ENCODE results near the gene GDPD5.

Gene GDPD5

DNA sequence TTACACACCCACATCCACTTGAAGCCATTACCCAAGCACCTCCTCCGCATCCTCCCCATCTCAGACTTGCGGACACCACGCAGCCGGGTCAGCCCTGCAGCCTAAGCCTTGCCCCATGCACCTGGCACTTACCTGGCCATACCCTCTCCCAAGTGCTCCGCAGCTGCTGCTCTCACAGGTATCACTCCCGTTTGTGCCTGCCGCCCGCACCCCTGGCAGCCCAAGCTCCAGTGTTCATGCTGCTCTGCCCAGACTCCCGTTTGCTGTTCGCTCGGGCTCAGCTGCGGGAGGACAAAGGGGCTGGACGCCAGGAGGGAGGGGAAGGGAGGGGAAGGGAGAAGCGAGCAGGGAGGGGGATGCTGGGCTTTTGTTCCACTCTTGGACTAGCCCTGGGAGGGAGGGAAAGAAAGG lies 92.8 kb downstream of the GDPD5 start, which contains the start of gene KLHL35:
Gene KLHL35, minus strand, starts transcription at position 293 of the 411 bp plus-strand sequence. CDS start 2,574 bp downstream, outside the sequence.
- TF ChIP-seq ISL1 (CRISPR knock-in tag; IDR thresholded peaks at IDR 0.05) = no peak
- TF ChIP-seq, protein P1, sequence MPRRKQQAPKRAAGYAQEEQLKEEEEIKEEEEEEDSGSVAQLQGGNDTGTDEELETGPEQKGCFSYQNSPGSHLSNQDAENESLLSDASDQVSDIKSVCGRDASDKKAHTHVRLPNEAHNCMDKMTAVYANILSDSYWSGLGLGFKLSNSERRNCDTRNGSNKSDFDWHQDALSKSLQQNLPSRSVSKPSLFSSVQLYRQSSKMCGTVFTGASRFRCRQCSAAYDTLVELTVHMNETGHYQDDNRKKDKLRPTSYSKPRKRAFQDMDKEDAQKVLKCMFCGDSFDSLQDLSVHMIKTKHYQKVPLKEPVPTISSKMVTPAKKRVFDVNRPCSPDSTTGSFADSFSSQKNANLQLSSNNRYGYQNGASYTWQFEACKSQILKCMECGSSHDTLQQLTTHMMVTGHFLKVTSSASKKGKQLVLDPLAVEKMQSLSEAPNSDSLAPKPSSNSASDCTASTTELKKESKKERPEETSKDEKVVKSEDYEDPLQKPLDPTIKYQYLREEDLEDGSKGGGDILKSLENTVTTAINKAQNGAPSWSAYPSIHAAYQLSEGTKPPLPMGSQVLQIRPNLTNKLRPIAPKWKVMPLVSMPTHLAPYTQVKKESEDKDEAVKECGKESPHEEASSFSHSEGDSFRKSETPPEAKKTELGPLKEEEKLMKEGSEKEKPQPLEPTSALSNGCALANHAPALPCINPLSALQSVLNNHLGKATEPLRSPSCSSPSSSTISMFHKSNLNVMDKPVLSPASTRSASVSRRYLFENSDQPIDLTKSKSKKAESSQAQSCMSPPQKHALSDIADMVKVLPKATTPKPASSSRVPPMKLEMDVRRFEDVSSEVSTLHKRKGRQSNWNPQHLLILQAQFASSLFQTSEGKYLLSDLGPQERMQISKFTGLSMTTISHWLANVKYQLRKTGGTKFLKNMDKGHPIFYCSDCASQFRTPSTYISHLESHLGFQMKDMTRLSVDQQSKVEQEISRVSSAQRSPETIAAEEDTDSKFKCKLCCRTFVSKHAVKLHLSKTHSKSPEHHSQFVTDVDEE (CRISPR knock-in tag; IDR thresholded peaks at IDR 0.05) = no peak
- TF ChIP-seq ZFP3 (CRISPR knock-in tag; IDR thresholded peaks at IDR 0.05) = no peak
- no peak for TF ChIP-seq TCF4 (CRISPR knock-in tag; IDR thresholded peaks at IDR 0.05; ENCODE audit: borderline replicate concordance)
- TF ChIP-seq OSR1 (CRISPR knock-in tag; IDR thresholded peaks at IDR 0.05) = no peak
- TF ChIP-seq ZNF70 (CRISPR knock-in tag; IDR thresholded peaks at IDR 0.05) = no peak
- no peak for TF ChIP-seq ESRRG (CRISPR knock-in tag; IDR thresholded peaks at IDR 0.05)
- TF ChIP-seq PPARA (CRISPR knock-in tag; IDR thresholded peaks at IDR 0.05; ENCODE audit: borderline replicate concordance) = no peak
- TF ChIP-seq BACH2 (CRISPR knock-in tag; IDR thresholded peaks at IDR 0.05; ENCODE audit: borderline replicate concordance) = no peak
- TF ChIP-seq, protein P2, sequence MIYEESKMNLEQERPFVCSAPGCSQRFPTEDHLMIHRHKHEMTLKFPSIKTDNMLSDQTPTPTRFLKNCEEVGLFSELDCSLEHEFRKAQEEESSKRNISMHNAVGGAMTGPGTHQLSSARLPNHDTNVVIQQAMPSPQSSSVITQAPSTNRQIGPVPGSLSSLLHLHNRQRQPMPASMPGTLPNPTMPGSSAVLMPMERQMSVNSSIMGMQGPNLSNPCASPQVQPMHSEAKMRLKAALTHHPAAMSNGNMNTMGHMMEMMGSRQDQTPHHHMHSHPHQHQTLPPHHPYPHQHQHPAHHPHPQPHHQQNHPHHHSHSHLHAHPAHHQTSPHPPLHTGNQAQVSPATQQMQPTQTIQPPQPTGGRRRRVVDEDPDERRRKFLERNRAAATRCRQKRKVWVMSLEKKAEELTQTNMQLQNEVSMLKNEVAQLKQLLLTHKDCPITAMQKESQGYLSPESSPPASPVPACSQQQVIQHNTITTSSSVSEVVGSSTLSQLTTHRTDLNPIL (CRISPR knock-in tag; IDR thresholded peaks at IDR 0.05; ENCODE audit: low read depth) = no peak
- no peak for TF ChIP-seq TOX (CRISPR knock-in tag; IDR thresholded peaks at IDR 0.05; ENCODE audit: borderline replicate concordance)
- no peak for TF ChIP-seq CSDC2 (CRISPR knock-in tag; IDR thresholded peaks at IDR 0.05)
- no peak for TF ChIP-seq ZNF8 (CRISPR knock-in tag; IDR thresholded peaks at IDR 0.05)
- no peak for TF ChIP-seq RARB (CRISPR knock-in tag; IDR thresholded peaks at IDR 0.05)
- TF ChIP-seq, protein P3, sequence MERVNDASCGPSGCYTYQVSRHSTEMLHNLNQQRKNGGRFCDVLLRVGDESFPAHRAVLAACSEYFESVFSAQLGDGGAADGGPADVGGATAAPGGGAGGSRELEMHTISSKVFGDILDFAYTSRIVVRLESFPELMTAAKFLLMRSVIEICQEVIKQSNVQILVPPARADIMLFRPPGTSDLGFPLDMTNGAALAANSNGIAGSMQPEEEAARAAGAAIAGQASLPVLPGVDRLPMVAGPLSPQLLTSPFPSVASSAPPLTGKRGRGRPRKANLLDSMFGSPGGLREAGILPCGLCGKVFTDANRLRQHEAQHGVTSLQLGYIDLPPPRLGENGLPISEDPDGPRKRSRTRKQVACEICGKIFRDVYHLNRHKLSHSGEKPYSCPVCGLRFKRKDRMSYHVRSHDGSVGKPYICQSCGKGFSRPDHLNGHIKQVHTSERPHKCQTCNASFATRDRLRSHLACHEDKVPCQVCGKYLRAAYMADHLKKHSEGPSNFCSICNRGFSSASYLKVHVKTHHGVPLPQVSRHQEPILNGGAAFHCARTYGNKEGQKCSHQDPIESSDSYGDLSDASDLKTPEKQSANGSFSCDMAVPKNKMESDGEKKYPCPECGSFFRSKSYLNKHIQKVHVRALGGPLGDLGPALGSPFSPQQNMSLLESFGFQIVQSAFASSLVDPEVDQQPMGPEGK (CRISPR knock-in tag; IDR thresholded peaks at IDR 0.05; ENCODE audit: borderline replicate concordance) = no peak
- TF ChIP-seq, protein P4, sequence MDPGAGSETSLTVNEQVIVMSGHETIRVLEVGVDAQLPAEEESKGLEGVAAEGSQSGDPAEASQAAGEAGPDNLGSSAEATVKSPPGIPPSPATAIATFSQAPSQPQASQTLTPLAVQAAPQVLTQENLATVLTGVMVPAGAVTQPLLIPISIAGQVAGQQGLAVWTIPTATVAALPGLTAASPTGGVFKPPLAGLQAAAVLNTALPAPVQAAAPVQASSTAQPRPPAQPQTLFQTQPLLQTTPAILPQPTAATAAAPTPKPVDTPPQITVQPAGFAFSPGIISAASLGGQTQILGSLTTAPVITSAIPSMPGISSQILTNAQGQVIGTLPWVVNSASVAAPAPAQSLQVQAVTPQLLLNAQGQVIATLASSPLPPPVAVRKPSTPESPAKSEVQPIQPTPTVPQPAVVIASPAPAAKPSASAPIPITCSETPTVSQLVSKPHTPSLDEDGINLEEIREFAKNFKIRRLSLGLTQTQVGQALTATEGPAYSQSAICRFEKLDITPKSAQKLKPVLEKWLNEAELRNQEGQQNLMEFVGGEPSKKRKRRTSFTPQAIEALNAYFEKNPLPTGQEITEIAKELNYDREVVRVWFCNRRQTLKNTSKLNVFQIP (CRISPR knock-in tag; IDR thresholded peaks at IDR 0.05; ENCODE audit: borderline replicate concordance, low read depth) = no peak
- no peak for TF ChIP-seq SNAI2 (CRISPR knock-in tag; IDR thresholded peaks at IDR 0.05)
- TF ChIP-seq ZC3H10 (CRISPR knock-in tag; IDR thresholded peaks at IDR 0.05) = no peak
- TF ChIP-seq GLIS3 (CRISPR knock-in tag; IDR thresholded peaks at IDR 0.05) = no peak
- no peak for TF ChIP-seq ZFP30 (CRISPR knock-in tag; IDR thresholded peaks at IDR 0.05)
- no peak for ATAC-seq

DNA sequence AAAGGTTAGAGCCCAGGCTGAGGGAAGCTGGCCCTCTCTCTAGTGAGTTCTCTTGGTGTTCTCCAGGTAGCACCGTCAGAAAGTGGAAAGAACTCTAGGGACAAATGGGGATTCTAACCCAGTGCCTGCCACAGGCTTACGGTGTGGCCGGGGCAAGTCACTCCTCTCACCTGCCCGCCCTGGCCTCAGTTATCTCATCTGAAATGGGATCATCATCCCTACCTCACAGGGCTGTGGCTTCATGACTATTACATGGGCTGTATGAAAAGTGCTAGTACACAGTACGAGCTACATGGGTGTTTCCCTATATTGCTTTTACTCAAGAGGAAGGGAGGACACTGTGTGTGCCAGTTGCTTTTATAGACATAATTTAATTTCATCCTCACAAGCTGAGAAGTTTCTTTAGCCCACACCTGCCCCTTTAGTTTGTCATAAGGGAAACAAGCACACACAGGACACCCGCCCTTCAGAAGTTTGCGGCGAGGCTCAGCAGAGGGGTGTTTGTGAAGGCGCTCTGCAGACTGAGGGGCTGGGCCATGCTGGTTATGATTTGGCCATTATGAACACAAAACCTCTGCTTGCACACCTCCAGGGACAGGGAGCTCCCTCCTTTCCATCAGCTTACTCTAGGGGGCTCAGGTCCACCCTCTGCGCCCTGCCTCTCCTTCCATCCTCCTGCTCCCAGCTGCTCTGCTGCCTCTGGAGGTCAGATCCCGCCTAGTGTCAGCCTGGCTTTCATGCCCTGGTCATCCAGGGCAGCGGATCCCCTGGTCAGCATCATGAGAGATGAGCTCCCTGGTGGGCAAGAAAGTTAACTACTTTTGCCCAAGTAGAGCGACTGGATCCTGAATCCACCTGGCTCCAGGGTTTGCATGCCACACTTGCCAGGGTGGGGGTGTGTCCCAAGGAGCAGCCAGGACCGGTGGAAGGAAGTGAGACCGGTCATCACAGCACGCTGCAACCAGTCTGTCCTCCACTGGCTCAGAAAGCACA lies 93.9 kb downstream of the GDPD5 start:
- TF ChIP-seq SNAI2 (CRISPR knock-in tag; IDR thresholded peaks at IDR 0.05) (no peak), BACH2 (CRISPR knock-in tag; IDR thresholded peaks at IDR 0.05; ENCODE audit: borderline replicate concordance) (no peak), ZC3H10 (CRISPR knock-in tag; IDR thresholded peaks at IDR 0.05) (no peak)
- TF ChIP-seq, protein P5, sequence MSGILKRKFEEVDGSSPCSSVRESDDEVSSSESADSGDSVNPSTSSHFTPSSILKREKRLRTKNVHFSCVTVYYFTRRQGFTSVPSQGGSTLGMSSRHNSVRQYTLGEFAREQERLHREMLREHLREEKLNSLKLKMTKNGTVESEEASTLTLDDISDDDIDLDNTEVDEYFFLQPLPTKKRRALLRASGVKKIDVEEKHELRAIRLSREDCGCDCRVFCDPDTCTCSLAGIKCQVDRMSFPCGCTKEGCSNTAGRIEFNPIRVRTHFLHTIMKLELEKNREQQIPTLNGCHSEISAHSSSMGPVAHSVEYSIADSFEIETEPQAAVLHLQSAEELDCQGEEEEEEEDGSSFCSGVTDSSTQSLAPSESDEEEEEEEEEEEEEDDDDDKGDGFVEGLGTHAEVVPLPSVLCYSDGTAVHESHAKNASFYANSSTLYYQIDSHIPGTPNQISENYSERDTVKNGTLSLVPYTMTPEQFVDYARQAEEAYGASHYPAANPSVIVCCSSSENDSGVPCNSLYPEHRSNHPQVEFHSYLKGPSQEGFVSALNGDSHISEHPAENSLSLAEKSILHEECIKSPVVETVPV (CRISPR knock-in tag; IDR thresholded peaks at IDR 0.05) = no peak
- no peak for ATAC-seq
